Measurements from ENCODE around the gene SENP5. TPM values are rescaled to one million over a fixed set of nuclear protein-coding genes. Genes with fewer than 3 reads are reported as not detected.

Gene SENP5
- total RNA-seq, 1 experiment from 2014 or later: 27.6 TPM

- no peak overlapping the region for H2AFZ ChIP-seq (ENCODE audit: low read depth, low read length, poor library complexity, severe bottlenecking)
- ATAC-seq (no peak), DNase-seq (ENCODE audit: low read depth, low spot score) (no peak)
- CTCF ChIA-PET: no interaction called here
- intact Hi-C loops (cut with micrococcal nuclease): loop anchor here (5.0 kb wide), 1 partner anchor 438 kb away; no protein-coding TSS in a partner anchor
- H3K79me2 ChIP-seq (ENCODE audit: insufficient read depth, low read length): no peaks in the 10 kb centered on the region
- H3K9ac ChIP-seq (ENCODE audit: low read length): no peak overlapping the region
- H4K20me1 ChIP-seq (ENCODE audit: insufficient read depth): no peaks in the 10 kb centered on the region
- no peaks in the 10 kb centered on the region for H3K9me3 ChIP-seq (ENCODE audit: control insufficient read depth in 1 of 2, insufficient read depth in 1 of 2, low read depth in 1 of 2, low read length in 2 of 2)
- BruUV-seq (replicated peaks): no TSS peak
- H3K27ac ChIP-seq (ENCODE audit: low read depth, low read length): no peak overlapping the region
- peaks cover 7 to 21% of the 10 kb centered on the region in 2 experiments; a peak in 2 of 4 replicates for H3K4me1 ChIP-seq (ENCODE audit: control insufficient read depth in 1 of 2, insufficient read depth in 2 of 2, low read length in 2 of 2)
- no peaks in the 10 kb centered on the region for H3K27me3 ChIP-seq (ENCODE audit: insufficient read depth, low read length)
- H3K9me2 ChIP-seq (ENCODE audit: insufficient read depth): no peaks in the 10 kb centered on the region
- H3K4me2 ChIP-seq (ENCODE audit: low read length): no peak overlapping the region
- TF ChIP-seq JUND (IDR thresholded peaks at IDR 0.05): no peak
- no peak for TF ChIP-seq YY1 (IDR thresholded peaks at IDR 0.05; ENCODE audit: extremely low read depth, insufficient replicate concordance, low read depth, low read length)
- TF ChIP-seq FOSL1 (IDR thresholded peaks at IDR 0.05; ENCODE audit: low read depth): no peak
- TF ChIP-seq SRF (IDR thresholded peaks at IDR 0.05; ENCODE audit: low read depth): no peak
- TF ChIP-seq SP1 (IDR thresholded peaks at IDR 0.05; ENCODE audit: low read depth): no peak
- TF ChIP-seq POLR2AphosphoS5 (IDR thresholded peaks at IDR 0.05; ENCODE audit: low read depth, low read length): no peak
- TF ChIP-seq EZH2 (IDR thresholded peaks at IDR 0.05): no peak
- TF ChIP-seq TCF7L2 (IDR thresholded peaks at IDR 0.05; ENCODE audit: borderline replicate concordance, extremely low read depth, insufficient read depth, insufficient read length): no peak
- TF ChIP-seq CBX3 (IDR thresholded peaks at IDR 0.05; ENCODE audit: low read depth): no peak
- TF ChIP-seq CTCF (IDR thresholded peaks at IDR 0.05 in 2 of 3, conservative IDR thresholded peaks at IDR 0.05 in 1 of 3; ENCODE audit: borderline replicate concordance in 1 of 3, insufficient read depth in 1 of 3, low read depth in 2 of 3, low read length in 2 of 3): no peak
- no peak for TF ChIP-seq SIN3A (IDR thresholded peaks at IDR 0.05; ENCODE audit: low read depth)
- TF ChIP-seq EZH2phosphoT487 (IDR thresholded peaks at IDR 0.05; ENCODE audit: borderline replicate concordance): no peak
- H3K36me3 ChIP-seq (ENCODE audit: control insufficient read depth in 1 of 2, insufficient read depth in 2 of 2, low read length in 2 of 2): no peaks in the 10 kb centered on the region
- RAD21 ChIA-PET (ENCODE audit: low non-redundant PET in 1 of 2, low total read pairs in 2 of 2, uncharacterized antibody in 2 of 2, unreplicated experiment in 2 of 2): interaction anchor here in 1 of 2 experiments (0.6 kb wide), 1 partner anchor 277 kb away, joined by 3 read pairs; no protein-coding TSS in a partner anchor
- POLR2A ChIA-PET: no interaction called here
- no peak overlapping the region for H3K4me3 ChIP-seq (replicated peaks in 1 of 2; ENCODE audit: low read depth in 1 of 2, low read length in 2 of 2)
Measured at GRCh38 chr3:196965804-196966173, 98.1 kb downstream of the SENP5 start.

All from HCT116 (cell line).